ENCODE data around the gene CYP2B6.

DNA sequence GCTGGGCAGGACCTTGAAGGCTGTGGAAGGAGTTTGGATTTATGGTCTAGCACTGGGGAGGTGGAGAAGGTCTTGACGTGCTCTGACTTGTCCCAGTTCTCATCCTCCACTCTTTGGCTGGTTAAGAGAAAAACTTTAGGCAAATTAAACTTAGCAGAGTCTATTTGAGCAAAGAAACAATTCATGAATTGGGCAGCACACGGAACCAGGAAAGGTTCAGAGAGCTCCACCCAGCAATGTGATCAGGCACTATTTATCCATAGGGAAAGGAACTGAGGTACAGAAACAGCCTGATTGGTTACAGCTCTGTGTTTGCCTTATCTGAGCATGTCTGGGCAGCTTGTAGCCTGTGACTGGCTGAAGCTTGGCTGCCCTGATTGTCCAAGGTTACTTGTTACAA lies 45.4 kb upstream of the CYP2B6 start:
- TF ChIP-seq POLR2A (IDR thresholded peaks at IDR 0.05), result no peak
- TF ChIP-seq, protein P1, sequence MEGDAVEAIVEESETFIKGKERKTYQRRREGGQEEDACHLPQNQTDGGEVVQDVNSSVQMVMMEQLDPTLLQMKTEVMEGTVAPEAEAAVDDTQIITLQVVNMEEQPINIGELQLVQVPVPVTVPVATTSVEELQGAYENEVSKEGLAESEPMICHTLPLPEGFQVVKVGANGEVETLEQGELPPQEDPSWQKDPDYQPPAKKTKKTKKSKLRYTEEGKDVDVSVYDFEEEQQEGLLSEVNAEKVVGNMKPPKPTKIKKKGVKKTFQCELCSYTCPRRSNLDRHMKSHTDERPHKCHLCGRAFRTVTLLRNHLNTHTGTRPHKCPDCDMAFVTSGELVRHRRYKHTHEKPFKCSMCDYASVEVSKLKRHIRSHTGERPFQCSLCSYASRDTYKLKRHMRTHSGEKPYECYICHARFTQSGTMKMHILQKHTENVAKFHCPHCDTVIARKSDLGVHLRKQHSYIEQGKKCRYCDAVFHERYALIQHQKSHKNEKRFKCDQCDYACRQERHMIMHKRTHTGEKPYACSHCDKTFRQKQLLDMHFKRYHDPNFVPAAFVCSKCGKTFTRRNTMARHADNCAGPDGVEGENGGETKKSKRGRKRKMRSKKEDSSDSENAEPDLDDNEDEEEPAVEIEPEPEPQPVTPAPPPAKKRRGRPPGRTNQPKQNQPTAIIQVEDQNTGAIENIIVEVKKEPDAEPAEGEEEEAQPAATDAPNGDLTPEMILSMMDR (IDR thresholded peaks at IDR 0.05), result no peak
